NK-92 treated with Interleukin-12 subunit alpha and Interleukin-12 subunit beta, amount 100 ng/mL, for 24 hours (cell line): ENCODE data around the gene RASSF8.

Experiments used
- DNase-seq: peaks from one replicate; lab custom pipeline; 2025; lab: John Stamatoyannopoulos, UW

RASSF8 gene

DNA sequence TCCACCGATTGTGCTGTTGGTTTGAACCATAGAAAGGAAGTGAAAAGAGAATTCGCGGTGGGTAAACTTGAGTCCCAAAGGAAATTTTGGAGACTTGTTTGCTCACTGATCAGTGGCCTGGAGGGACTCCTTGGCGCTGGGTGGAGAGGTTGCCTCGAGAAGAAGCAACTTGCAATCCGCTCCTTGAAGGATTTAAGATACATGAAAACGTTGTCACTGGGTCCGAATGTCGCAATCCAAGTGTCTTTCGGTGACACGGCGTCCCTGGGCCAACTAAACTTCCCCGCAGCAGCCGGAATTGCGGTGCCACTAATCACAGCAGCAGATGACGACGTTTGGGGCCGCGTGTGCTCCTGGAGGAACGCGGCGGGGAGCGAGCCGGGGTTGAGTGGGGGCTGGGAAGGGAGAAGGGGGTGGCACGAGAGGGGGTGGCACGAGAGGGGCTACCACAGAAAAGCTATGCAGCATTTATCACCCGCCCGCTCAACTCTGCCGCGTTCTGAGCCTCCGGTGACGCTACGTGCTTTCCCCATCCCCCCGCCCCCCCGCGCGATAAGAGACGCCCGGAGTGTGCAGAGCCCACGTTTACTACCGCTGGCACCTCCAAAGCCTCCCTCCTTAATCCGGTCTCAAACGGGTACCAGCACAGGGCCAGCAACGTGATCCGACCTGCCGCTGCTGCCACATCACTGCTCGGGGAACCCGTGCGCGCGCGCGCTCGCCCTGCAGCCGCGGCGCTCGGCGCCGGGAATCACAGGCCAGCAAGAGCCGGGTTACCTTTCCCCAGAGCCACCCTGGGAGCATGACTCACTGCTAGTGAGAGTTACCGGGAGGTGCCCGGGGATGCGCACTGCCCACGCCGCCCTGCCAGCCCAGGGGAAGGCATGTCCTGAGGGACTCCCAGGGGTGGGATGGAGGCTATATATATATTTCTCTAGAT, 167.2 kb downstream of the RASSF8 start:
- DNase-seq = no peak

GRCh38 chr12:26126340-26127284, 168.1 kb downstream of the RASSF8 start:
- no peak for DNase-seq

DNA sequence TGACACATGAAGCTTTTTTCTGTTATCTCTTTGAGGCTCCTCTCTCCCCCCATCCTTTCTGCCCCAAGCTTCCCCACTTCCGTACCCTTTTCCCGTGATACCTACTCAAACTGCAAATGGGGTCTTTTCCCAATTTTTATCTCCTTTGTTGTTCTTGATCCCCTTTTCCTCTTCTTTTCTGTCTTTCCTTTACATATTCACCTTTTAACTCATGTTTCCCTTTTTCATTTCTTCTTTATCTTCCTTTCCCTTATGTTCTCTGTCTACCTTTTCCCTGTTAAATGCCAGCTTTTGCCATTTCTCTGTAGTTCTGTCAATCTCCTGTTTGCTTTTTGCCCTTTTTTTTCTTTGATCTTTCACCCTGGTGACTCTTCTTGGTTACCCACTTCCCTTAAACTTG, 168.9 kb downstream of the RASSF8 start:
- DNase-seq = no peak

GRCh38 chr12:26128168-26128567, 169.7 kb downstream of the RASSF8 start:
- no peak for DNase-seq
